GM19099 (cell line): ENCODE results near the gene DAB2IP.

Experiments used
- POLR2A ChIP-seq: IDR thresholded peaks from 3 replicates; pipeline ENCODE4 v1.6.1; 2011; ENCODE audit warnings: low read depth; ENCODE audit not compliant: insufficient read length; ENCODE audit errors: extremely low read depth

The DAB2IP gene

GRCh38 chr9:121651295-121652020 lies at the start of gene DAB2IP:
TSS of gene DAB2IP (plus strand) at chr9:121651634. CDS start at chr9:121651776, 142 bp downstream.
- no peak for TF ChIP-seq POLR2A

GRCh38 chr9:121603028-121603427 lies 48.4 kb upstream of the DAB2IP start:
- TF ChIP-seq POLR2A = no peak

- TF ChIP-seq POLR2A = no peak
Measured at GRCh38 chr9:121604242-121604641, 47.2 kb upstream of the DAB2IP start.

- TF ChIP-seq POLR2A = no peak
Measured at GRCh38 chr9:121604654-121605053, 46.8 kb upstream of the DAB2IP start.

- TF ChIP-seq POLR2A = no peak
Measured at GRCh38 chr9:121607434-121608167, 43.8 kb upstream of the DAB2IP start.

- no peak for TF ChIP-seq POLR2A
Measured at GRCh38 chr9:121608168-121608853, 43.1 kb upstream of the DAB2IP start.

- no peak for TF ChIP-seq POLR2A
Measured at GRCh38 chr9:121609822-121610637, 41.4 kb upstream of the DAB2IP start.

- no peak for TF ChIP-seq POLR2A
Measured at GRCh38 chr9:121610638-121610953, 40.8 kb upstream of the DAB2IP start.

GRCh38 chr9:121612511-121612998 lies 38.9 kb upstream of the DAB2IP start:
- no peak for TF ChIP-seq POLR2A

- no peak for TF ChIP-seq POLR2A
Measured at GRCh38 chr9:121613009-121613752, 38.3 kb upstream of the DAB2IP start.

- TF ChIP-seq POLR2A = no peak
Measured at GRCh38 chr9:121616123-121616755, 35.2 kb upstream of the DAB2IP start.

- no peak for TF ChIP-seq POLR2A
Measured at GRCh38 chr9:121618504-121618903, 32.9 kb upstream of the DAB2IP start.

- TF ChIP-seq POLR2A = no peak
Measured at GRCh38 chr9:121619545-121620324, 31.7 kb upstream of the DAB2IP start.

- no peak for TF ChIP-seq POLR2A
Measured at GRCh38 chr9:121620325-121620673, 31.1 kb upstream of the DAB2IP start.
